Ishikawa (cell line): ENCODE measurements around the gene CASP6.

Source experiments
- CEBPB ChIP-seq: IDR thresholded peaks from 2 replicates; pipeline ENCODE4 v1.6.1; 2012
- CREB1 ChIP-seq: IDR thresholded peaks from 2 replicates; pipeline ENCODE4 v1.6.1; 2012; ENCODE audit warnings: low read depth
- EP300 ChIP-seq: IDR thresholded peaks from 2 replicates; pipeline ENCODE4 v1.6.1; 2012; ENCODE audit warnings: borderline replicate concordance
- FOXM1 ChIP-seq: IDR thresholded peaks from 2 replicates; pipeline ENCODE4 v1.6.1; 2012; ENCODE audit warnings: low read depth, borderline replicate concordance
- NFIC ChIP-seq: IDR thresholded peaks from 2 replicates; pipeline ENCODE4 v1.6.1; 2012
- RAD21 ChIP-seq: IDR thresholded peaks from 2 replicates; pipeline ENCODE4 v1.6.1; 2012; ENCODE audit warnings: low read depth
- REST ChIP-seq: IDR thresholded peaks from 2 replicates; pipeline ENCODE4 v1.6.1; 2012; ENCODE audit warnings: low read depth, mild to moderate bottlenecking
- TAF1 ChIP-seq: IDR thresholded peaks from 2 replicates; pipeline ENCODE4 v1.6.1; 2012; ENCODE audit warnings: low read depth, mild to moderate bottlenecking
- TCF12 ChIP-seq: IDR thresholded peaks from 2 replicates; pipeline ENCODE4 v1.6.1; 2012; ENCODE audit warnings: low read depth
- USF1 ChIP-seq: IDR thresholded peaks from 2 replicates; pipeline ENCODE4 v1.6.1; 2012
- TF ChIP-seq, protein P1 (sequence below): IDR thresholded peaks from 2 replicates; pipeline ENCODE4 v1.6.1; 2012

- TF ChIP-seq EP300 (no peak), FOXM1 (no peak), TCF12 (no peak), TAF1 (no peak), REST (no peak), USF1 (no peak), CREB1 (no peak), NFIC (no peak), RAD21 (no peak), CEBPB (no peak)
- TF ChIP-seq, protein P1, sequence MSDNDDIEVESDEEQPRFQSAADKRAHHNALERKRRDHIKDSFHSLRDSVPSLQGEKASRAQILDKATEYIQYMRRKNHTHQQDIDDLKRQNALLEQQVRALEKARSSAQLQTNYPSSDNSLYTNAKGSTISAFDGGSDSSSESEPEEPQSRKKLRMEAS, result no peak
These were observed 48.6 kb upstream of the CASP6 start for GRCh38 chr4:109751852-109752251.
